Liver (tissue), 9 donors: Measurements from ENCODE around the gene RNF126. TPM values are rescaled to one million over a fixed set of nuclear protein-coding genes. Genes with fewer than 3 reads are reported as not detected.

Experiments
- DNase-seq: peaks from one replicate; pipeline ENCODE4 v3.0.0-alpha.2; 2017; ENCODE audit warnings: low spot score
- H3K27ac ChIP-seq, 2 donors: one replicate each; pipeline ENCODE4 v1.7.0; 2013; ENCODE audit warnings: inconsistent platforms in 2 of 2, low read length in 2 of 2, control low read depth in 1 of 2, low read depth in 1 of 2, mild to moderate bottlenecking in 1 of 2
- H3K27me3 ChIP-seq, 4 donors: one replicate each; pipeline versions ENCODE4 v1.6.1 to v1.7.0; 2013; ENCODE audit warnings: low read length in 3 of 4, inconsistent platforms in 1 of 4, mild to moderate bottlenecking in 1 of 4, moderate library complexity in 1 of 4; ENCODE audit not compliant: control insufficient read depth in 4 of 4, insufficient read depth in 4 of 4
- H3K36me3 ChIP-seq, 4 donors: one replicate each; pipeline versions ENCODE4 v1.6.1 to v1.7.0; 2013; ENCODE audit warnings: low read length in 3 of 4, mild to moderate bottlenecking in 3 of 4, low read depth in 1 of 4, moderate library complexity in 1 of 4; ENCODE audit not compliant: control insufficient read depth in 4 of 4, insufficient read depth in 3 of 4
- H3K4me1 ChIP-seq, 4 donors: one replicate each; pipeline versions ENCODE4 v1.6.1 to v1.7.0; 2013; ENCODE audit warnings: low read length in 3 of 4, mild to moderate bottlenecking in 3 of 4, moderate library complexity in 1 of 4; ENCODE audit not compliant: control insufficient read depth in 4 of 4, insufficient read depth in 4 of 4
- H3K4me3 ChIP-seq, 3 donors: one replicate each; pipeline versions ENCODE4 v1.6.1 to v1.7.0; 2013; ENCODE audit warnings: low read length in 3 of 3, control low read depth in 1 of 3, low read depth in 1 of 3, mild to moderate bottlenecking in 1 of 3
- H3K9ac ChIP-seq, 2 donors: one replicate each; pipeline ENCODE4 v1.7.0; 2013; ENCODE audit warnings: low read length in 2 of 2, mild to moderate bottlenecking in 2 of 2, moderate library complexity in 2 of 2, control low read depth in 1 of 2, low read depth in 1 of 2
- H3K9me3 ChIP-seq, 4 donors: one replicate each; pipeline versions ENCODE4 v1.6.1 to v1.7.0; 2013; ENCODE audit warnings: low read length in 3 of 4; ENCODE audit not compliant: control insufficient read depth in 4 of 4
- FOXA2 ChIP-seq: IDR thresholded peaks from 2 replicates; pipeline ENCODE4 v1.6.1; 2016; ENCODE audit warnings: antibody characterized with exemption
- GABPA ChIP-seq, 2 donors: IDR thresholded peaks in 1 of 2; conservative IDR thresholded peaks in 1 of 2; 2 replicates each; pipeline ENCODE4 v1.6.1; 2016; ENCODE audit warnings: antibody characterized with exemption in 2 of 2, mild to moderate bottlenecking in 1 of 2, moderate library complexity in 1 of 2
- HNF4A ChIP-seq, 2 donors: conservative IDR thresholded peaks; 2 replicates each; pipeline ENCODE4 v1.6.1; 2016; ENCODE audit warnings: antibody characterized with exemption in 2 of 2, mild to moderate bottlenecking in 2 of 2
- HNF4G ChIP-seq: IDR thresholded peaks from 2 replicates; pipeline ENCODE4 v1.6.1; 2016; ENCODE audit warnings: antibody characterized with exemption
- JUND ChIP-seq, 2 donors: IDR thresholded peaks; 2 replicates each; pipeline ENCODE4 v1.6.1; 2016; ENCODE audit warnings: antibody characterized with exemption in 2 of 2
- NR2F2 ChIP-seq: IDR thresholded peaks from 2 replicates; pipeline ENCODE4 v1.6.1; 2016; ENCODE audit warnings: antibody characterized with exemption
- RAD21 ChIP-seq, 2 donors: IDR thresholded peaks; 2 replicates each; pipeline ENCODE4 v1.6.1; 2016; ENCODE audit warnings: antibody characterized with exemption in 2 of 2, mild to moderate bottlenecking in 2 of 2
- SP1 ChIP-seq: IDR thresholded peaks from 2 replicates; pipeline ENCODE4 v1.6.1; 2018; ENCODE audit warnings: antibody characterized with exemption, mild to moderate bottlenecking
- TAF1 ChIP-seq: conservative IDR thresholded peaks from 2 replicates; pipeline ENCODE4 v1.6.1; 2016; ENCODE audit warnings: antibody characterized with exemption, mild to moderate bottlenecking
- WGBS: extraction: QIAGEN DNeasy Blood & Tissue Kit; methylation state at CpG from one replicate; pipeline ENCODE4 v1.1.7; 2013; 5-methylcytosine and 5-hydroxymethylcytosine counted together
- polyA plus RNA-seq, 2 donors: library from polyadenylated mRNA; stranded (reverse) in 1 of 2; unstranded in 1 of 2; fragments of 200-250 nt in 1 of 2; fragments of >200 nt in 1 of 2; fragmentation: Nextera tagmentation in 1 of 2; extraction: Ambion mirVana in 1 of 2; gene quantifications; one replicate each; pipeline versions ENCODE4 v1.2.1 to v1.2.3, GENCODE V29; 2013 to 2015
- total RNA-seq, 2 donors: library from RNA; depleted of rRNA; stranded (reverse); fragments of >200 nt; gene quantifications; one replicate each; pipeline ENCODE4 v1.2.3, GENCODE V29; 2014
- TF ChIP-seq, protein P1 (sequence below): IDR thresholded peaks from 2 replicates; pipeline ENCODE4 v1.6.1; 2016; ENCODE audit warnings: antibody characterized with exemption
- TF ChIP-seq, protein P2 (sequence below): IDR thresholded peaks from 2 replicates; pipeline ENCODE4 v1.6.1; 2016; ENCODE audit warnings: antibody characterized with exemption
- TF ChIP-seq, protein P3 (sequence below): IDR thresholded peaks from 2 replicates; pipeline ENCODE4 v1.6.1; 2016; ENCODE audit warnings: antibody characterized with exemption
- donor health status: healthy.
- donor health status: healthy.
- donor health status: healthy.
- donor health status: healthy.
- donor health status: healthy.

Gene RNF126
- total and polyA plus RNA-seq, 4 donors: 16.7 to 32.7 (median 24.1) TPM

DNA sequence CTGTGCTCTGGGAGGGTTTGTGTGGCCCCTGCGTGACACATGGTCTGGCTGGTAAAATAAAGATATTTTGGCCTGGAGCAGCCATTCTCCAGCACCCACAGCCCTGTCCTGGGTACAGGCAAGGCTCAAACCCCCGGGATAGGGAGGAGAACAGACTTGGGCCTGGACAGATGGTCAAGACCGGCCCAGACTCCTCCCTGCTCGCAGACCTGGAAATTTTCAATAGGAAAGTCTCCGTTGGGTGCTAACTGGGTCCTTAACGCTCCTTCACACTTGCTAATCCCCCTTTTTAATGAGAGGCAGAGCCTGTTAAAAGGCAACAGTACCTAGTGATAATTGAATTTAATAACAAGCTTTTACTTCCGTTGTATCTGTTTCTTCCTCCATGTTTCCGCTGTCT is 48.2 kb upstream of the RNF126 start:
- H3K27ac ChIP-seq: no peak overlapping the region
- TF ChIP-seq GABPA (IDR thresholded peaks at IDR 0.05 in 1 of 2, conservative IDR thresholded peaks at IDR 0.05 in 1 of 2) (no peak), NR2F2 (no peak), FOXA2 (no peak), RAD21 (IDR thresholded peaks at IDR 0.05) (no peak), HNF4A (conservative IDR thresholded peaks at IDR 0.05) (no peak), HNF4G (no peak), JUND (IDR thresholded peaks at IDR 0.05) (no peak), SP1 (no peak)
- TF ChIP-seq, protein P1, sequence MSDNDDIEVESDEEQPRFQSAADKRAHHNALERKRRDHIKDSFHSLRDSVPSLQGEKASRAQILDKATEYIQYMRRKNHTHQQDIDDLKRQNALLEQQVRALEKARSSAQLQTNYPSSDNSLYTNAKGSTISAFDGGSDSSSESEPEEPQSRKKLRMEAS: no peak
- TF ChIP-seq, protein P2, sequence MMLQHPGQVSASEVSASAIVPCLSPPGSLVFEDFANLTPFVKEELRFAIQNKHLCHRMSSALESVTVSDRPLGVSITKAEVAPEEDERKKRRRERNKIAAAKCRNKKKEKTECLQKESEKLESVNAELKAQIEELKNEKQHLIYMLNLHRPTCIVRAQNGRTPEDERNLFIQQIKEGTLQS: no peak
- TF ChIP-seq, protein P3, sequence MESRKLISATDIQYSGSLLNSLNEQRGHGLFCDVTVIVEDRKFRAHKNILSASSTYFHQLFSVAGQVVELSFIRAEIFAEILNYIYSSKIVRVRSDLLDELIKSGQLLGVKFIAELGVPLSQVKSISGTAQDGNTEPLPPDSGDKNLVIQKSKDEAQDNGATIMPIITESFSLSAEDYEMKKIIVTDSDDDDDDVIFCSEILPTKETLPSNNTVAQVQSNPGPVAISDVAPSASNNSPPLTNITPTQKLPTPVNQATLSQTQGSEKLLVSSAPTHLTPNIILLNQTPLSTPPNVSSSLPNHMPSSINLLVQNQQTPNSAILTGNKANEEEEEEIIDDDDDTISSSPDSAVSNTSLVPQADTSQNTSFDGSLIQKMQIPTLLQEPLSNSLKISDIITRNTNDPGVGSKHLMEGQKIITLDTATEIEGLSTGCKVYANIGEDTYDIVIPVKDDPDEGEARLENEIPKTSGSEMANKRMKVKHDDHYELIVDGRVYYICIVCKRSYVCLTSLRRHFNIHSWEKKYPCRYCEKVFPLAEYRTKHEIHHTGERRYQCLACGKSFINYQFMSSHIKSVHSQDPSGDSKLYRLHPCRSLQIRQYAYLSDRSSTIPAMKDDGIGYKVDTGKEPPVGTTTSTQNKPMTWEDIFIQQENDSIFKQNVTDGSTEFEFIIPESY: no peak
- H3K4me1 ChIP-seq: peaks cover 0 to 5% (median 0%) of the 10 kb centered on the region in 4 donors
- H3K9me3 ChIP-seq: no peaks in the 10 kb centered on the region
- H3K4me3 ChIP-seq: no peak overlapping the region
- peaks cover 0 to 4% (median 0%) of the 10 kb centered on the region in 4 donors for H3K27me3 ChIP-seq
- H3K36me3 ChIP-seq: peaks cover 0 to 1% (median 0%) of the 10 kb centered on the region in 4 donors
- H3K9ac ChIP-seq: no peak overlapping the region
- DNase-seq: no peak
- 69% methylated on average over 8 of the region's 8 CpGs for WGBS

DNA sequence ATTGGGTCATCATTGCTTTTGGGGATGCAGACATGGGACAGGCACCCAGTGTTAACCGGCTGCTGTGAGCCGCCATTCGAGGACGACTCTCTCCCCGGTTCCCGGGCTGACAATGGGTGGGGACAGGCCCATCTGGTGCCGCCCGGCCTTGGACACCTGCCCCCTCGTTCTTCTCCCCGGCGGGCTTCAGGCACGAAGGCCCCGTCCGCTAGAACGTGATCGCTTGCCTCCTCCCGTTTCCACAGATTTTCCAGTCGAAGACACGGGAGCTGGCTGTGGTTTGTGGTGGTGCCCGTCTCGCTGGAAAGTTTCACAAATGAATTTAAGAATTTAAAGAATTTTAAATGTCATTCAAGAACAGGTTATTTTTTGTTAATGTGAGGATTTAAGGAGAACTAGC is 47.8 kb upstream of the RNF126 start:
- WGBS: 56% methylated on average over 21 of the region's 21 CpGs

More for the DNA sequence above, 47.8 kb upstream of the RNF126 start:
- Histone ChIP-seq H3K4me3 (no peak overlapping the region), H3K4me1 (peaks cover 0 to 5% (median 0%) of the 10 kb centered on the region in 4 donors), H3K27ac (no peak overlapping the region), H3K9ac (no peak overlapping the region), H3K27me3 (peaks cover 0 to 4% (median 0%) of the 10 kb centered on the region in 4 donors), H3K36me3 (peaks cover 0 to 1% (median 0%) of the 10 kb centered on the region in 4 donors), H3K9me3 (no peaks in the 10 kb centered on the region)
- DNase-seq: no peak
- TF ChIP-seq, protein P3: no peak
- TF ChIP-seq GABPA (IDR thresholded peaks at IDR 0.05 in 1 of 2, conservative IDR thresholded peaks at IDR 0.05 in 1 of 2): no peak
- no peak for TF ChIP-seq FOXA2
- no peak for TF ChIP-seq TAF1
